Smooth muscle cell (in vitro differentiated cells): ENCODE results near the gene IFIT1B. TPM values are rescaled to one million over a fixed set of nuclear protein-coding genes. Genes with fewer than 3 reads are reported as not detected.

Experiments
- DNase-seq: peaks from one replicate; lab custom pipeline; 2025; ENCODE audit not compliant: unreplicated experiment; lab: John Stamatoyannopoulos, UW
- H2AFZ ChIP-seq: fragments of 200-600 bp; sonication (generic); 2 replicates; pipeline ENCODE4 v1.6.0; 2016; ENCODE audit warnings: antibody characterized with exemption, low read depth, mild to moderate bottlenecking
- H3F3A ChIP-seq: fragments of 200-600 bp; sonication (generic); 2 replicates; pipeline ENCODE4 v1.6.0; 2017; ENCODE audit warnings: antibody characterized with exemption, low read depth
- H3K27ac ChIP-seq: fragments of 200-600 bp; sonication (generic); 2 replicates; pipeline ENCODE4 v1.5.1; 2016; ENCODE audit warnings: low read depth, mild to moderate bottlenecking
- H3K27me3 ChIP-seq: fragments of 200-600 bp; sonication (generic); 2 replicates; pipeline ENCODE4 v1.6.1; 2016; ENCODE audit warnings: low read depth, mild to moderate bottlenecking
- H3K36me3 ChIP-seq: fragments of 200-600 bp; sonication (generic); 2 replicates; pipeline ENCODE4 v1.5.1; 2016; ENCODE audit warnings: low read depth
- H3K4me1 ChIP-seq: fragments of 200-600 bp; sonication (generic); 2 replicates; pipeline ENCODE4 v1.5.1; 2016; ENCODE audit warnings: low read depth
- H3K4me2 ChIP-seq: fragments of 200-600 bp; sonication (generic); 2 replicates; pipeline ENCODE4 v1.6.0; 2016; ENCODE audit warnings: mild to moderate bottlenecking
- H3K4me3 ChIP-seq: fragments of 200-600 bp; sonication (generic); 2 replicates; pipeline ENCODE4 v1.5.1; 2016; ENCODE audit warnings: mild to moderate bottlenecking
- H3K79me2 ChIP-seq: fragments of 200-600 bp; sonication (generic); 2 replicates; pipeline ENCODE4 v1.6.0; 2016; ENCODE audit warnings: low read depth, mild to moderate bottlenecking
- H3K9ac ChIP-seq: fragments of 200-600 bp; sonication (generic); 2 replicates; pipeline ENCODE4 v1.6.0; 2016; ENCODE audit warnings: low read depth
- H3K9me3 ChIP-seq: fragments of 200-600 bp; sonication (generic); replicated peaks from 2 replicates; pipeline ENCODE4 v1.5.1; 2016; ENCODE audit warnings: low read depth
- H4K20me1 ChIP-seq: fragments of 200-600 bp; sonication (generic); 2 replicates; pipeline ENCODE4 v1.6.0; 2016; ENCODE audit warnings: low read depth
- WGBS: methylation state at CpG from one replicate; pipeline ENCODE4 v1.1.7; 2016; ENCODE audit warnings: low lambda C conversion rate; 5-methylcytosine and 5-hydroxymethylcytosine counted together
- polyA plus RNA-seq: library from polyadenylated mRNA; unstranded; fragments of >200 nt; fragmentation: Nextera tagmentation; extraction: Ambion mirVana; gene quantifications from 2 replicates; pipeline ENCODE4 v1.2.1, GENCODE V29; 2016
- total RNA-seq: library from RNA; depleted of rRNA; stranded (reverse); fragments of >200 nt; gene quantifications from 2 replicates; pipeline ENCODE4 v1.2.3, GENCODE V29; 2014
- TF ChIP-seq, protein P1 (sequence below): fragments of 200-600 bp; sonication (generic); IDR thresholded peaks from 2 replicates; pipeline ENCODE4 v1.5.1; 2017; ENCODE audit warnings: borderline replicate concordance, mild to moderate bottlenecking, antibody characterized with exemption; ENCODE audit not compliant: insufficient read depth, poor library complexity, severe bottlenecking

The IFIT1B gene
- total and polyA plus RNA-seq, 2 experiments from 2014 or later, result not detected

DNA sequence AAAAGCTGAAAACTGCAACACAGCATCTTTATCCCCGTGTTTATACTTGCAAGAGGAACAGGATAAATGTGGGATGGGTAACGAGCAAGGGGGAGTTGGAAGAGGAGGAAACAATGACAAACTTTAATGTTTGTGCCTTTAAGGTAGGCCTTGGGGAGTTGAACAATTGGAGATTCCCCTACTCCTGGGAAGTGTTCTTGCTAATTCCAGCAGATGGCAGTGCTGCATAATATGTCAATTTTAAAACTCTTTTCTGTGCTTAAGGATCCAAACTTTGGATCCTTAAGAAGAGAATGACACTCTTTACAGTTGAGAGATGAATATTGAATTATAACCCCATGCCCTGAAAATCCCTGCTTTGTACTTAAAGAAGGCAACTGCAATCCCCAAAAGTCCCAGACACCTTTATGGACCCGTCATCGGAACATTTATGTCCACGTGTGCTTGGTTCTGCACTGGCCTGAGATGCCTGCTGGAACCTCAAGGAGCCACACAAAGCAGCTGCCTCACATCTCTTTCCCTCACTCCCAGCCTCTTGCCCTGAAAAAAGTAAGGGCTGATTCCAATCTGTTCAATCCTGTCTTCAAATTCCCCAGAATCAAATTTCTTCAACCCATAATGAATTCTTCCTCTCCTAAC is 48.5 kb downstream of the IFIT1B start:
- H4K20me1 ChIP-seq, result no peaks in the 10 kb centered on the region
- H3K9ac ChIP-seq, result no peak overlapping the region
- TF ChIP-seq, protein P1, sequence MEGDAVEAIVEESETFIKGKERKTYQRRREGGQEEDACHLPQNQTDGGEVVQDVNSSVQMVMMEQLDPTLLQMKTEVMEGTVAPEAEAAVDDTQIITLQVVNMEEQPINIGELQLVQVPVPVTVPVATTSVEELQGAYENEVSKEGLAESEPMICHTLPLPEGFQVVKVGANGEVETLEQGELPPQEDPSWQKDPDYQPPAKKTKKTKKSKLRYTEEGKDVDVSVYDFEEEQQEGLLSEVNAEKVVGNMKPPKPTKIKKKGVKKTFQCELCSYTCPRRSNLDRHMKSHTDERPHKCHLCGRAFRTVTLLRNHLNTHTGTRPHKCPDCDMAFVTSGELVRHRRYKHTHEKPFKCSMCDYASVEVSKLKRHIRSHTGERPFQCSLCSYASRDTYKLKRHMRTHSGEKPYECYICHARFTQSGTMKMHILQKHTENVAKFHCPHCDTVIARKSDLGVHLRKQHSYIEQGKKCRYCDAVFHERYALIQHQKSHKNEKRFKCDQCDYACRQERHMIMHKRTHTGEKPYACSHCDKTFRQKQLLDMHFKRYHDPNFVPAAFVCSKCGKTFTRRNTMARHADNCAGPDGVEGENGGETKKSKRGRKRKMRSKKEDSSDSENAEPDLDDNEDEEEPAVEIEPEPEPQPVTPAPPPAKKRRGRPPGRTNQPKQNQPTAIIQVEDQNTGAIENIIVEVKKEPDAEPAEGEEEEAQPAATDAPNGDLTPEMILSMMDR, result peak; percentile 69
- H3K27me3 ChIP-seq, result no peaks in the 10 kb centered on the region
- H3K36me3 ChIP-seq, result no peaks in the 10 kb centered on the region
- no peaks in the 10 kb centered on the region for H3K4me1 ChIP-seq
- H3F3A ChIP-seq, result no peaks in the 10 kb centered on the region
- WGBS, result 57% methylated on average over 5 of the region's 5 CpGs
- H3K79me2 ChIP-seq, result no peaks in the 10 kb centered on the region
- no peak overlapping the region for H2AFZ ChIP-seq
- H3K4me3 ChIP-seq, result no peak overlapping the region
- no peak overlapping the region for H3K4me2 ChIP-seq
- DNase-seq, result no peak
- H3K27ac ChIP-seq, result no peak overlapping the region
- no peaks in the 10 kb centered on the region for H3K9me3 ChIP-seq

DNA sequence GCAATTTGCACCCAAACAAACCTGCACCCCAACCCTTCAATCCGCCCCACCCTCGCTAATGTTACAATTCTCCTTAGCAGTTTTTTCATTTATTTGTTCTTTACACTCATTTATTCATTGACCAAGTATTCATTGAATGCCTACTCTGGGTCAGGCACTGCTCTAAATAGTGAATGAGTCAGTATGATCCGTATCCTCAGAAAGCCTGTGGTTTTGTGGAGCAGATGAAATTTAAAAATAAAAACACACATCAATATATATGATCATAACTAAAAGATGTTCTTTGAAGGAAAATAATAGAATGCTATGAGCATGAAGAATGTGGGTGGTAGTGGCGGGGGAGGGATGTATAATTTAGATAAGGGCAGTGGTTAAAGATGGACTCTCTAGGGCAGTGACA is 49.8 kb downstream of the IFIT1B start:
- H3K4me3 ChIP-seq, result no peak overlapping the region
- H3K27me3 ChIP-seq, result no peaks in the 10 kb centered on the region
- H3K9me3 ChIP-seq, result no peaks in the 10 kb centered on the region
- WGBS, result 59% methylated on average over 4 of the region's 4 CpGs
- H3K36me3 ChIP-seq, result no peaks in the 10 kb centered on the region
- DNase-seq, result no peak
- peak overlapping the region; percentile 15 for H3K4me2 ChIP-seq
- no peak overlapping the region for H2AFZ ChIP-seq
- H3F3A ChIP-seq, result no peaks in the 10 kb centered on the region
- H3K9ac ChIP-seq, result no peak overlapping the region
- H3K27ac ChIP-seq, result no peak overlapping the region
- no peaks in the 10 kb centered on the region for H3K4me1 ChIP-seq
- no peaks in the 10 kb centered on the region for H4K20me1 ChIP-seq
- no peaks in the 10 kb centered on the region for H3K79me2 ChIP-seq
- TF ChIP-seq, protein P1, result no peak

DNA sequence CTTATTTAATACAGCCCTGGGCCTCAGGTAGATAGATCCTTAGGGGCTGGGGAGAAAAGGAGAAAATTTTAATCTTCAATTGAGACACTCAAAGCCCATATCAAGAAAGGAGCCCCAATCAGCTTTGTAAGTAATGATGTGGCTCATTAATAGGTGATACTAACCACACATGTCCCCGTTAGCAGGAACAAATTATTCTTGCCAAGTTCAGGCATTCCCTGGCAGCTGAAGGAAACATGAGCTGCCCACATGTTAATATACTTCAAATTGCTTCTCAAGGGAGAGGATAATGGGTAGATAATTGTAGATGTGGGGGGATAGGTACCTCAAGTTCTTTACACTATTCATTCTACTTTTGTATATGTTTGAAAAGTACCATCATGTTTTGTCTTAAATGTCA is 51.0 kb downstream of the IFIT1B start:
- H4K20me1 ChIP-seq, result no peaks in the 10 kb centered on the region
- no peaks in the 10 kb centered on the region for H3K79me2 ChIP-seq
- H3K4me2 ChIP-seq, result no peak overlapping the region
- no peak overlapping the region for H3K27ac ChIP-seq
- no peak overlapping the region for H3K9ac ChIP-seq
- H3K36me3 ChIP-seq, result no peaks in the 10 kb centered on the region
- no peaks in the 10 kb centered on the region for H3K9me3 ChIP-seq
- H3K4me3 ChIP-seq, result no peak overlapping the region
- no peak for DNase-seq
- H3K27me3 ChIP-seq, result no peaks in the 10 kb centered on the region
- no peak overlapping the region for H2AFZ ChIP-seq
- no peaks in the 10 kb centered on the region for H3K4me1 ChIP-seq
- TF ChIP-seq, protein P1, result no peak
- WGBS, result 76% methylated on average over 1 of the region's 1 CpG
- no peaks in the 10 kb centered on the region for H3F3A ChIP-seq

DNA sequence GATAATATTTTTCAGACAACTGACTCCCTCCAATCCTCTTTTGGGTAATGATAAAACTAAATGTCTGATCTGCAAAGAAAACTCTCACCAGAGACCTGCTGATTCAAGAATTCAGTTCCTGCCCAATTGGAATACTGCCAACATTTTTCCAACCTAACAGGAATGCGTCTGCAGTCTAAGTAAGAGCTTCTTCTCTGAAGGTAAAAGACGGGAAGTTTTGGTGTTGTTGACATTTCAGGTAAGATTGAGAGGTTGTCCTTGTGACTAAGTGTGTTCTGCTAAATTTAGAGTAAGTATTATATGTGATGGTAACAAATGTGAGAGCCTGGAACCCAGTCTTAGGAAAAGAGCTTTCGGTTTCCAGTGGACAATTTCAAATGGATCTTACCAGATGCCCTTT is 54.1 kb downstream of the IFIT1B start:
- WGBS, result 81% methylated on average over 3 of the region's 3 CpGs
- TF ChIP-seq, protein P1, result no peak
- Histone ChIP-seq H3F3A (no peaks in the 10 kb centered on the region), H3K9ac (no peak overlapping the region), H3K4me1 (no peaks in the 10 kb centered on the region), H4K20me1 (no peaks in the 10 kb centered on the region), H3K79me2 (no peaks in the 10 kb centered on the region), H3K9me3 (no peaks in the 10 kb centered on the region), H3K4me3 (no peak overlapping the region), H3K27me3 (no peaks in the 10 kb centered on the region), H3K27ac (no peak overlapping the region), H3K36me3 (no peaks in the 10 kb centered on the region), H3K4me2 (no peak overlapping the region), H2AFZ (no peak overlapping the region)
- no peak for DNase-seq
